HG02763 (cell line): Measurements from ENCODE around the gene RAB25.

Experiments used
- ATAC-seq: cut with Tn5 transposase; IDR thresholded peaks from one replicate; pipeline ENCODE4 v1.9.1; 2021; ENCODE audit warnings: mild to moderate bottlenecking, moderate library complexity; ENCODE audit not compliant: unreplicated experiment

RAB25 gene

DNA sequence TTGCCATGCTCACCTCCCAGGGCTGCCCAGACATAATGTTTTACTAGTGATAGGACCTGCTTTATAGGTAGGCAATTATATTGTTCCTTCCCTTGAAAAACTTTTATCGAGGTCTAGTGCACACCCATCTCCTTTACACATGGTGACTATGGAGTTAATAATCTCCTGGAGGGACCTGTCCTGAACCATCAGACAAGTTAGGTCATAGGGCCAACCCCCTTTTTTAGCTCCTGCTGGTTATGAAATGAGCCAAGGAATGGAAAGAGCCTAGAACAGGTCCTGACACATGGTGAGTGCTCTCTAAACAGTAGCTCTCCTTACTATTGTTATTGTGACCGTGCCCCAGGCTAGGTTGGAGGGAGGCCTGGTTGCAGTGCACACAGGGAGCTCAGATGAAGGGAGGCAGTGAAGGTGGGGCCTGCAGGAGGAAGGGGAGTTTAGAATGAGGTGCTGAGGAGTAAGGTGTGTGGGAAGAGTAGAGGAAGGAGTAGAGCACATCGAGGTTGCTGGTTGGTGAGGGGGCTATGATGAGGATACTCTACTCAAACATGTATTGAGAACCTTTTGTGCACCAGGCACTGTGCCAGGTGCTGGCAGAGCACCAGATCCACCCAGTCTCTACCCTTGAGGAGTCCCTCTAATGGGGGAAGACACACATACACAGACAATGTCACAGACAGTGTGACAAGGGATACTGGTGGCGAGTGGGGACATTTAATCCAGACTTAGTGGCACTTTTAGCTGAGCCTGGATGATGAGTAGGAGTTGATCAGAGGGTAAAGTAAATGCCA is 39.4 kb downstream of the RAB25 start:
- ATAC-seq = no peak

DNA sequence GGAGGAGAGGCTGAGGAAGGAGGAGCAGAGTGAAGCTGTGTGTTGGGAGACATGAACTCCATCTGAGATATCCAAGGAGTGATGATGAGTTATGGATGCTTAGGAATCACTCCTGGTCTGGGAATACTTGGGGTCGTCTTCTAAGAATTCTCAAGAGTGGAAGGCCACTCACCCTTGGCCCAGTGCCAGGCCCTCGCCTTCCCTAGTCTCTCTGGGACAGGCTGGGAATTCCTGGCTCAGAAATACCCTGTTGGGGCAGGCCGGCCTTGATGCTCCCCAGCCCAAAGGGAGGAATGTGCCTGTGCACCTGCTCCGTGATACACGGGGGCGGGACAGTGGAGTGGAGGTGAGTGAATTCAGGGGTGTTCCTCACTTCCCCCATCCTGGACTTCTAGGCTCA is 40.9 kb downstream of the RAB25 start:
- ATAC-seq = no peak

GRCh38 chr1:156102633-156103511 is 41.9 kb downstream of the RAB25 start:
- no peak for ATAC-seq

DNA sequence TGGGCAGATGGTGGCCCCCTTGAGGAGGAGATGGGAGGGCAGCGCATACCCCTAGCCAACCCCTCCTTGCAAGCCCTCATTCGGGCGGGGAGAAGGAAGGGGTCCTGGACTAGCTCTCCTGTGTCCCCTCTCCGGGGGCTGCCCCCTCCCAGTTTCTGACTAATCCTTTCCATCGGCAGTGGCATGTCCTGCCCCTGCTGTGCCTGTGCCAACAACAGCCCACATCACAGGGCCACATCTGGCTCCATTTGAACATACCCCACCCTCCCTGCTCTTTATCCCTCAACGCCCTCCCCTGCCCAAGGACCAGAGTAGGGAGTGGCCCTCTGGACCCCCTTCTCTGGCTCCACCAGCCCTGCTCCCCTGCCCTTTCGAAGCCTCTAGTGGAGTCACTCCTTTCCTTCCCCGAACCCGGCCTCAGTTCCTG is 42.6 kb downstream of the RAB25 start:
- no peak for ATAC-seq

GRCh38 chr1:156104065-156104810 is 43.3 kb downstream of the RAB25 start:
- no peak for ATAC-seq

GRCh38 chr1:156104861-156105832 is 44.2 kb downstream of the RAB25 start:
- no peak for ATAC-seq

GRCh38 chr1:156106624-156107488 is 45.9 kb downstream of the RAB25 start:
- ATAC-seq = no peak

- no peak for ATAC-seq
Observed at GRCh38 chr1:156108057-156108456, 47.1 kb downstream of the RAB25 start.

GRCh38 chr1:156108664-156109241 is 47.8 kb downstream of the RAB25 start:
- ATAC-seq = no peak

DNA sequence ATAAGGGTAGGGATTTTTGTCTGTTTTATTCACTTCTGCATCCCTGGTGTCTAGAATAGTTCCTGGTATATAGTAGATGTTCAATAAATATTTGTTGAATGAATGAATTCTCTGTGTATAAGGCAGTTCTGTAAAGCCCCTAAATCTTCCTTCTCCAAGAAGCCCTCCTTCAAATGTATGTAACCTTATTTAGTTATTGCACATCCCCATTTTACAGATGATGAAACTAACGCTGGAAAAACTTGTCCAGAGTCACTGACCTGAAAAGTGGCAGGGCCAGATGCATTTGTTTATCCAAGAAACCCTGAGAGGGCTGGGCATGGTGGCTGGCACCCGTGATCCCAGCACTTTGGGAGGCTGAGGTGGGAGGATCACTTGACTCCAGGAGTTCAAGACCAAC is 49.3 kb downstream of the RAB25 start:
- ATAC-seq = no peak

DNA sequence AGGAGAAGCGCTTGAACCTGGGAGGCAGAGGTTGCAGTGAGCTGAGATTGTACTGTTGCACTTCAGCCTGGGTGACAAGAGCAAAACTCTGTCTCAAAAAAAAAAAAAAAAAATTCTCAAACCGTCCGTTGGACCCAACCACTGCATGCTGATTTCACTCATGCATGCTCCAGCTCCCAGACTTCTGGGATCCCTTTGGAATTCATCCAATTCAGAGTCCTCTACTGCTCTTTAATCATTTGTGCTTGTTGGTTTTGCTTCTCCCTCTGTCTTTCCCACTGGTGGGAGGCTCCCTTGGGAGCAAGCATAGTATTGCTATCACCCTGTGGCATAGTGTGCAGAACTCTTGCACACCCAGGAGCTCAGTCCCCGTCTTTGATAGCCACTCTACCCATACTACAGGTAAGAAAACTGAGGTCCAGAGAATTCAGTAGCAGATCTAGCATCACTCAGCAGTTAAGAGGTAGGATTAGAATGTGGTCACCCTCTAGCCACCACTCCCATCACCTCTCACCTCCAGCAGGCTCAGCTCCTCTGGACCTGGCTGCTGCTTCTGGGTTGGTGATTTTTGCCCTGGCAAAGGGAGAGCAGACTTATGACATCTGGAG is 50.5 kb downstream of the RAB25 start:
- ATAC-seq = no peak

DNA sequence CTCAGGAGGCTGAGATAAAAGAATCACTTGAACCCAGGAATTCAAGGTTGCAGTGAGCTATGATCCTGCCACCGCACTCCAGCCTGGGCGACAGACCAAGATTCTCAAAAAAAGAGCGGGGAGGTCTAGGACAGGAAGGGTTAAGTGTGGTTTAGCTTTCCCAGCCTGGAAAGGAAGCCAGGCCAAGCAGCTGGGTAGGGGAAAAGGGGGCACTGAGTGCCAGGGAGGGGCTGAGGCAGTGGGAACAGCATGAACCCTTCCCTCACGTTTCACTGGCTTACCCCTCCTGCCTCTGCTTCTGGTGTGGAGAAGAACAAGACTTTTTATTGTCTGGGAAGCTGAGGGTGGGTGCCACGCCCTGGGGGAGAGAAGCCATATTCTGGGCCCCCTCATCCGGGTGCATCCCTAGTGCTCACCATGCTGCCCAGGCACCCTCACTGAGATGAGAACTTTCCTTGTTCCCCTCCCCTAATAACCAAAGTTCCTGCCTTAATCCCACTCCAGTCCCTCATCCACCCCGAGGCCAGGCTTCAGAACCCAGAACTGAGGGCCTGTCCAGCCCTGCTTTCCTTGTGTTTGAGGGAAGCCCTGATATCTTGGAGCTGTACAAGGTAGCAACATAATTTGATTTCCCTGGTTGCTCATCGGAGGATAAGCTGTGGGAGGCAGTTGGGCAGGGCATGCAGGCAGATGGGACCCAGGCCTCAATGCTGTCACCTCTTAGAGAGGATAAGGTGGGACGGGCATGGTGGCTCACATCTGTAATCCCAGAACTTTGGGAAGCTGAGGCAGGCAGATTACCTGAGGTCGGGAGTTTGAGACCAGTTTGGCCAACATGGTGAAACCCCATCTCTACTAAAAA is 51.5 kb downstream of the RAB25 start:
- ATAC-seq = no peak

GRCh38 chr1:156113282-156113950 is 52.5 kb downstream of the RAB25 start:
- no peak for ATAC-seq

DNA sequence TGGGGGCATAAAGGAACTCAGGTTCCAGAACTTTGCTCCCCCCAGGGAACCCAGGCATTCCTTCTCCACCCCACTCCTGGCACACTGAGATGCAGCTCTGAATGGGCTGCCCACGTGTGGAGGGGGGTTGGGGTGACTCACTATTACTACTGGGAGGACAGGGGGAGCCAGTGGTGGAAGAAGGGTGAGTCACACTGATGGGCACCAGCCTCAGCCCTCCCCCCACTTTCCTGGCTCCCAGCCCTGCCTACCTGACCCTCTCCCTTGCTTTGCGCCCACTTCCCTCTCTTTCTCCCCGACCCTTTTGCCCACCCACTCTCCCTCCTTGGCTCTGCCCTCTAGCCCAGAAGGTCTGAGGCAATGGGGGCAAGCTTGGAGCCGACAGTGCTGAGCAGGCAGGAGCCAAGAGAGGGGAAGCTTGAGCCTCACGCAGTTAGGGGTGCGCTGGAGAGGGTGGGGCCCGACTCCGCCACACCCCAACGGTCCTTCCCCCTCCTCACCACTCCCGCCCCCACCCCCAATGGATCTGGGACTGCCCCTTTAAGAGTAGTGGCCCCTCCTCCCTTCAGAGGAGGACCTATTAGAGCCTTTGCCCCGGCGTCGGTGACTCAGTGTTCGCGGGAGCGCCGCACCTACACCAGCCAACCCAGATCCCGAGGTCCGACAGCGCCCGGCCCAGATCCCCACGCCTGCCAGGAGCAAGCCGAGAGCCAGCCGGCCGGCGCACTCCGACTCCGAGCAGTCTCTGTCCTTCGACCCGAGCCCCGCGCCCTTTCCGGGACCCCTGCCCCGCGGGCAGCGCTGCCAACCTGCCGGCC is 53.4 kb downstream of the RAB25 start, which contains the start of gene LMNA:
Gene LMNA, plus strand, starts transcription at position 611 of the 818 bp plus-strand sequence. CDS start 208 bp downstream, outside the sequence.
- ATAC-seq = no peak

- ATAC-seq = no peak
Observed at GRCh38 chr1:156114919-156115513, 54.1 kb downstream of the RAB25 start.
